PC-9 (cell line): ENCODE data around the gene ZNF598. TPM values are rescaled to one million over a fixed set of nuclear protein-coding genes. Genes with fewer than 3 reads are reported as not detected.

Experiments used
- BruUV-seq: library from RNA; stranded (reverse); fragments of 400-500 nt; replicated peaks from 2 replicates; lab custom pipeline; 2021; lab: Mats Ljungman, UMichigan
- CTCF ChIA-PET: fragments of 300-600 bp; sonication (Branson Sonifier 250); formaldehyde crosslinking; loops from one replicate; lab custom pipeline; 2022; ENCODE audit warnings: antibody characterized with exemption; lab: Charles Lee
- POLR2A ChIA-PET: fragments of 300-600 bp; sonication (Branson Sonifier 250); formaldehyde crosslinking; loops from one replicate; lab custom pipeline; 2022; ENCODE audit warnings: antibody characterized with exemption; ENCODE audit not compliant: unreplicated experiment; lab: Charles Lee
- DNase-seq, 2 experiments: peaks; one replicate each; pipeline versions ENCODE4 v3.0.0 to v3.0.0-alpha.2; 2015 to 2022; ENCODE audit warnings: mixed read lengths in 1 of 2
- H2AFZ ChIP-seq: fragments of 200-600 bp; sonication (generic); 2 replicates; pipeline ENCODE4 v1.8.1; 2017; ENCODE audit warnings: antibody characterized with exemption
- H3F3A ChIP-seq: fragments of 200-600 bp; sonication (generic); 2 replicates; pipeline ENCODE4 v1.8.1; 2017; ENCODE audit warnings: antibody characterized with exemption, mild to moderate bottlenecking, low read depth; ENCODE audit not compliant: insufficient read depth
- H3K27ac ChIP-seq: fragments of 200-600 bp; sonication (generic); 2 replicates; pipeline ENCODE4 v1.6.1; 2016; ENCODE audit warnings: mixed run types
- H3K27me3 ChIP-seq: fragments of 200-600 bp; sonication (generic); 2 replicates; pipeline ENCODE4 v1.6.1; 2016; ENCODE audit warnings: low read depth, mixed run types; ENCODE audit not compliant: insufficient read depth
- H3K36me3 ChIP-seq: fragments of 200-600 bp; sonication (generic); 2 replicates; pipeline ENCODE4 v1.6.1; 2016; ENCODE audit warnings: low read depth, mixed run types
- H3K4me1 ChIP-seq: fragments of 200-600 bp; sonication (generic); replicated peaks from 2 replicates; pipeline ENCODE4 v1.6.1; 2016; ENCODE audit warnings: mixed run types; ENCODE audit not compliant: insufficient read depth
- H3K4me2 ChIP-seq: fragments of 200-600 bp; sonication (generic); 2 replicates; pipeline ENCODE4 v1.6.1; 2017; ENCODE audit warnings: mixed run types
- H3K4me3 ChIP-seq: fragments of 200-600 bp; sonication (generic); 2 replicates; pipeline ENCODE4 v1.6.1; 2016; ENCODE audit warnings: mixed run types
- H3K79me2 ChIP-seq: fragments of 200-600 bp; sonication (generic); 2 replicates; pipeline ENCODE4 v1.6.1; 2017; ENCODE audit warnings: low read depth, mixed run types
- H3K9me2 ChIP-seq: fragments of 200-600 bp; sonication (generic); 2 replicates; pipeline ENCODE4 v1.8.1; 2017; ENCODE audit warnings: mild to moderate bottlenecking; ENCODE audit not compliant: insufficient read depth
- H3K9me3 ChIP-seq: fragments of 200-600 bp; sonication (generic); 2 replicates; pipeline ENCODE4 v1.8.1; 2016; ENCODE audit warnings: low read depth; ENCODE audit not compliant: insufficient read depth
- H4K20me1 ChIP-seq: fragments of 200-600 bp; sonication (generic); 2 replicates; pipeline ENCODE4 v1.8.1; 2017; ENCODE audit not compliant: insufficient read depth
- CTCF ChIP-seq: fragments of 200-600 bp; sonication (generic); conservative IDR thresholded peaks from 2 replicates; pipeline ENCODE4 v1.6.1; 2017; ENCODE audit warnings: mixed run types, antibody characterized with exemption, mild to moderate bottlenecking, moderate library complexity
- EZH2 ChIP-seq: fragments of 200-600 bp; sonication (generic); IDR thresholded peaks from 2 replicates; pipeline ENCODE4 v1.8.0; 2017; ENCODE audit warnings: antibody characterized with exemption, low read depth
- intact Hi-C: fragments of 100-400 bp; cut with micrococcal nuclease; formaldehyde crosslinking; loops from one replicate; pipeline ENCODE4 v1.10.0; 2022; ENCODE audit not compliant: unreplicated experiment
- total RNA-seq: library from RNA; stranded (reverse); gene quantifications from 2 replicates; pipeline ENCODE4 v1.2.3, GENCODE V29; 2021

The ZNF598 gene
- total RNA-seq, 1 experiment from 2014 or later, result 72.5 TPM

- no peak overlapping the region for H3K27ac ChIP-seq
- no TSS peak for BruUV-seq
- CTCF ChIA-PET, result interaction anchor here (0.6 kb wide), 1 partner anchor 127 kb away, joined by 3 read pairs; no protein-coding TSS in a partner anchor
Observed at GRCh38 chr16:2032285-2033056, 22.9 kb upstream of the ZNF598 start.

GRCh38 chr16:2031081-2031577 lies 21.5 kb upstream of the ZNF598 start:
- no peaks in the 10 kb centered on the region for H3K27me3 ChIP-seq
- no peaks in the 10 kb centered on the region for H3K9me3 ChIP-seq
- H2AFZ ChIP-seq, result no peak overlapping the region
- H3K36me3 ChIP-seq, result no peaks in the 10 kb centered on the region
- H4K20me1 ChIP-seq, result peaks cover 4% of the 10 kb centered on the region; the same call in 1 of the 2 replicates
- 0 out of 2 replicates have a peak, but pooled peaks cover 4% of the 10 kb centered on the region for H3K79me2 ChIP-seq
- BruUV-seq, result no TSS peak
- H3K9me2 ChIP-seq, result no peaks in the 10 kb centered on the region
- ChIA-PET CTCF (no interaction called here), POLR2A (no interaction called here)
- intact Hi-C loops, result no loop called here
- H3K4me2 ChIP-seq, result no peak overlapping the region
- H3K4me3 ChIP-seq, result no peak overlapping the region
- DNase-seq, result no peak
- H3F3A ChIP-seq, result peaks cover 9% of the 10 kb centered on the region; the same call in 1 of the 2 replicates
- no peak overlapping the region for H3K27ac ChIP-seq
- TF ChIP-seq CTCF, result no peak
- TF ChIP-seq EZH2, result no peak
- H3K4me1 ChIP-seq, result peaks cover 18% of the 10 kb centered on the region

More at GRCh38 chr16:2032285-2033056, 22.9 kb upstream of the ZNF598 start:
- POLR2A ChIA-PET, result interaction anchor here (0.5 kb wide), 1 partner anchor 123 kb away, joined by 4 read pairs; the partner anchor contains the start of gene TRAF7
- no peaks in the 10 kb centered on the region for H3K9me3 ChIP-seq
- H2AFZ ChIP-seq, result no peak overlapping the region
- DNase-seq, result no peak
- intact Hi-C loops, result loop anchor here (2.0 kb wide), 1 partner anchor 14 kb away; the partner anchor contains the start of genes NTHL1 and TSC2
- H3K4me1 ChIP-seq, result peaks cover 15% of the 10 kb centered on the region
- no peaks in the 10 kb centered on the region for H3K9me2 ChIP-seq
- no peaks in the 10 kb centered on the region for H3K27me3 ChIP-seq
- no peak overlapping the region for H3K4me2 ChIP-seq
- H4K20me1 ChIP-seq, result peaks cover 2% of the 10 kb centered on the region; the same call in 1 of the 2 replicates
- TF ChIP-seq EZH2 (no peak), CTCF (no peak)
- 0 out of 2 replicates have a peak, but pooled peaks cover 4% of the 10 kb centered on the region for H3K79me2 ChIP-seq
- H3K36me3 ChIP-seq, result no peaks in the 10 kb centered on the region
- peaks cover 8% of the 10 kb centered on the region; the same call in 1 of the 2 replicates for H3F3A ChIP-seq
- no peak overlapping the region for H3K4me3 ChIP-seq

- no peak for TF ChIP-seq EZH2
- no peak for TF ChIP-seq CTCF
- Histone ChIP-seq H3K27ac (no peak overlapping the region), H3K79me2 (0 out of 2 replicates have a peak, but pooled peaks cover 4% of the 10 kb centered on the region), H3K9me3 (no peaks in the 10 kb centered on the region), H3K9me2 (no peaks in the 10 kb centered on the region), H2AFZ (no peak overlapping the region), H3K4me2 (no peak overlapping the region), H3K36me3 (no peaks in the 10 kb centered on the region), H4K20me1 (peaks cover 4% of the 10 kb centered on the region; the same call in 1 of the 2 replicates), H3K4me3 (no peak overlapping the region), H3K27me3 (no peaks in the 10 kb centered on the region), H3F3A (peaks cover 9% of the 10 kb centered on the region; the same call in 1 of the 2 replicates), H3K4me1 (peaks cover 18% of the 10 kb centered on the region)
- intact Hi-C loops, result no loop called here
- no TSS peak for BruUV-seq
- DNase-seq, result no peak
- ChIA-PET POLR2A (interaction anchor here (0.6 kb wide), 1 partner anchor 121 kb away, joined by 5 read pairs; no protein-coding TSS in a partner anchor), CTCF (no interaction called here)
Observed at GRCh38 chr16:2030036-2030435, 20.4 kb upstream of the ZNF598 start.
